NT2/D1 (cell line): Measurements from ENCODE around the gene SLC52A3.

Source experiments
- DNase-seq: peaks from one replicate; pipeline ENCODE4 v3.0.0-alpha.2; 2011; ENCODE audit warnings: low read depth, low spot score
- H3K27me3 ChIP-seq: 2 replicates; pipeline ENCODE4 v1.6.0; 2011; ENCODE audit warnings: mild to moderate bottlenecking; ENCODE audit not compliant: insufficient read length, insufficient read depth
- H3K36me3 ChIP-seq: 2 replicates; pipeline ENCODE4 v1.6.1; 2011; ENCODE audit warnings: mild to moderate bottlenecking, low read length, mixed read lengths; ENCODE audit not compliant: insufficient read depth, insufficient read length
- H3K4me1 ChIP-seq: 2 replicates; pipeline ENCODE4 v1.5.1; 2011; ENCODE audit not compliant: insufficient read depth, insufficient read length
- H3K4me3 ChIP-seq: 2 replicates; pipeline ENCODE4 v1.5.1; 2011; ENCODE audit warnings: low read depth; ENCODE audit not compliant: insufficient read length
- H3K9ac ChIP-seq: 2 replicates; pipeline ENCODE4 v1.6.0; 2011; ENCODE audit warnings: low read depth; ENCODE audit not compliant: insufficient read length
- H3K9me3 ChIP-seq: 2 replicates; pipeline ENCODE4 v1.5.1; 2011; ENCODE audit warnings: mild to moderate bottlenecking, low read length; ENCODE audit not compliant: insufficient read depth
- SUZ12 ChIP-seq: IDR thresholded peaks from 2 replicates; pipeline ENCODE4 v1.6.1; 2011; ENCODE audit not compliant: insufficient read length, insufficient read depth; ENCODE audit errors: extremely low read depth
- YY1 ChIP-seq: IDR thresholded peaks from 2 replicates; pipeline ENCODE4 v1.6.1; 2011; ENCODE audit not compliant: insufficient read length, insufficient read depth
- ZNF274 ChIP-seq: IDR thresholded peaks from 2 replicates; pipeline ENCODE4 v1.6.1; 2011; ENCODE audit warnings: mild to moderate bottlenecking, low read depth, low read length

The SLC52A3 gene

DNA sequence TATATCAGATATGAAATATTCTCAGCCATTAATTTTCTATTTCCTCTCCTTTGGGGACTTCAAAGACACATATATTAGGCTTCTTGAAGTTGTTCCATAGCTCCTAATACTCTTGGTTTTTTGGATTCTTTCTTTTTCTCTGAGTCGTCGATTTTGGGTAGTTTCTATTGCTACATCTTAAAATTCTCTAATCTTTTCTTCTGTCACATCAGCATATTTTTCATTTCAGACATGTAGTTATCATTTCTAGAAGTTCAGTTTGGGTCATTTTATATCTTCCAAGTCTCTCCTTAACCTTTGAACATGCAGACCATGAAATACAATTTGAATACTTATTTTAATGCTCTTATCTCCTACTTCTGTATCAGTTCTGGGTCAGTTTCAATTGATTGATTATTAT, 53.8 kb downstream of the SLC52A3 start:
- DNase-seq, result no peak
- Histone ChIP-seq H3K4me1 (peaks cover 2% of the 10 kb centered on the region), H3K27me3 (peaks cover 12% of the 10 kb centered on the region), H3K36me3 (no peaks in the 10 kb centered on the region), H3K4me3 (no peak overlapping the region), H3K9me3 (peaks cover 10% of the 10 kb centered on the region), H3K9ac (no peak overlapping the region)
- TF ChIP-seq SUZ12 (no peak), YY1 (no peak), ZNF274 (no peak)

DNA sequence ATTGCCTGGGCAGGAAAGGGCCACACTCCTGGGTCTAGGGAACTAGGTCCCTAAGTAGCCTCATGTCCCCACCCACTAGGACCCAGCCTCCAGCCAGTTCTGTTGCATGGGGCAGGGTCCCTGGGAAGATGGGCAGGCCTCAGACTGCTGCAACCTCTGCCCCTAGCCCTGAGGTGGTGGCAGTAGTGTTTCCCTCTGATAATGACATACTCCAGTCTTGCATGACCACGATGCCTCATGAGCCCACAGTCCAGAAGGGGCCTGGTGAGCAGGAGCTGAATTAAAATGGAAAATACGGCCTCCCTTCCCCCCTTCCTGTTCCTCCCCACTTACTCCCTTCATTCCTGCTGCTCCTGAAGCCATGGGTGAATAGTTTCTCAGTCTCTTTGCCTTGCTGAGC, 56.7 kb downstream of the SLC52A3 start:
- Histone ChIP-seq H3K9ac (no peak overlapping the region), H3K36me3 (no peaks in the 10 kb centered on the region), H3K4me1 (peaks cover 2% of the 10 kb centered on the region), H3K9me3 (peaks cover 25% of the 10 kb centered on the region), H3K4me3 (no peak overlapping the region), H3K27me3 (peaks cover 24% of the 10 kb centered on the region)
- TF ChIP-seq ZNF274 (no peak), SUZ12 (no peak), YY1 (no peak)
- DNase-seq, result no peak

DNA sequence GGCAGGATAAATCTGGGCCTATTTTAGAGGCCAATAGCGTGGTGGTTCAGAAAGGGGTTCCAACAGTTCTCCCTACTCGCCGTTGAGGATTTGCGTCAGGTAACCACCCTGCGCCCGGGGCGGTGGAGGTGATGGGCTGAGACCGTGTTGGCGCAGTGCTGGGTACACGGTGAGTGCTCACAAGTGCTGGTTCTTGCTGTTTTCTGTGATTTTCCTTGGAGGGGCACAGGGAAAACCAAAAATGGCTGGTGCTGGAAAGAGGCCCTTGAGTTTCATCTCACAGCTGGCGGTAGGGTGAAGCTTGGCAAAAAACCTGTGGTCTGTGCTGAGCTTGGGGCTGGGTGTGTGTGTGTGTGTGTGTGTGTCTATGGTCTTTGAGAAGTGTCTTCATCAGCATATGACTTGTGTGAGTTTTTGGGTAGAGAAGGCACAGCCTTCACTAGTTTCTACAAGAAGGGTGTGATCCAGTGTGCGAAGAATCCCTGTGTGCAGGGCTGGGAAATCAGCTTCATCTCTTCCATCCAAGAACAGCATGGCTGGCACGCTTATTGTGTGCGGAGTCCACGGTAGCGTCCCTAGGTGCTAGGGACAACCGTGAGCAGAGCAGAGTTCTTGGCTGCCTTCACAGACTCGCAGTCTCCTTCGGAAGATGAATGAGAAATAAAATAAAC, 57.4 kb downstream of the SLC52A3 start:
- Histone ChIP-seq H3K9me3 (peaks cover 25% of the 10 kb centered on the region), H3K4me3 (no peak overlapping the region), H3K9ac (no peak overlapping the region), H3K36me3 (no peaks in the 10 kb centered on the region), H3K27me3 (peaks cover 24% of the 10 kb centered on the region), H3K4me1 (peaks cover 2% of the 10 kb centered on the region)
- no peak for DNase-seq
- TF ChIP-seq YY1 (no peak), ZNF274 (no peak), SUZ12 (no peak)
